WTC11 (cell line): ENCODE measurements around the gene UBXN6. TPM values are rescaled to one million over a fixed set of nuclear protein-coding genes. Genes with fewer than 3 reads are reported as not detected.

Source experiments
- ATAC-seq: fragments of 200-7000 bp; cut with Tn5 transposase; 2 replicates; pipeline ENCODE4 v1.10.0; 2021; ENCODE audit warnings: mild to moderate bottlenecking, moderate library complexity
- CTCF ChIA-PET: fragments of 300-600 bp; sonication (Branson Sonifier 250); formaldehyde crosslinking; loops from one replicate; lab custom pipeline; 2021; ENCODE audit warnings: antibody characterized with exemption; lab: Charles Lee
- POLR2A ChIA-PET: fragments of 350-600 bp; sonication (Branson Sonifier 250); formaldehyde crosslinking; loops from one replicate; lab custom pipeline; 2021; ENCODE audit warnings: antibody characterized with exemption; lab: Charles Lee
- DNase-seq: peaks from one replicate; pipeline ENCODE4 v3.0.0; 2021; ENCODE audit warnings: low spot score
- H3K27ac Mint-ChIP-seq: 2 replicates; pipeline ENCODE4 v1.8.0; 2021; ENCODE audit warnings: mixed read lengths
- H3K27me3 Mint-ChIP-seq: 2 replicates; pipeline ENCODE4 v1.8.0; 2021; ENCODE audit warnings: low read depth, mild to moderate bottlenecking, moderate library complexity, mixed read lengths
- H3K36me3 Mint-ChIP-seq: 2 replicates; pipeline ENCODE4 v1.8.0; 2021; ENCODE audit warnings: mixed read lengths
- H3K4me1 Mint-ChIP-seq: 2 replicates; pipeline ENCODE4 v1.8.0; 2022; ENCODE audit warnings: mixed read lengths
- H3K4me3 Mint-ChIP-seq: 2 replicates; pipeline ENCODE4 v1.8.0; 2021; ENCODE audit warnings: mild to moderate bottlenecking, moderate library complexity, mixed read lengths
- H3K9me3 Mint-ChIP-seq: 2 replicates; pipeline ENCODE4 v1.8.0; 2021; ENCODE audit warnings: mixed read lengths
- ATF1 ChIP-seq: sonication (generic); formaldehyde crosslinking; IDR thresholded peaks from 2 replicates; pipeline ENCODE4 v1.8.1; 2023; ENCODE audit warnings: mild to moderate bottlenecking, moderate library complexity, missing genetic modification reagents
- CBFB ChIP-seq: sonication (generic); formaldehyde crosslinking; IDR thresholded peaks from 2 replicates; pipeline ENCODE4 v1.8.1; 2022; ENCODE audit warnings: mild to moderate bottlenecking, low read depth, missing genetic modification reagents
- CREM ChIP-seq: sonication (generic); formaldehyde crosslinking; IDR thresholded peaks from 2 replicates; pipeline ENCODE4 v1.8.1; 2022; ENCODE audit warnings: mild to moderate bottlenecking, missing genetic modification reagents, moderate library complexity
- E2F4 ChIP-seq: sonication (generic); formaldehyde crosslinking; IDR thresholded peaks from 2 replicates; pipeline ENCODE4 v1.8.1; 2022; ENCODE audit warnings: low read depth, mild to moderate bottlenecking, moderate library complexity, missing genetic modification reagents, borderline replicate concordance
- EMX1 ChIP-seq: fragments of 250-450 bp; sonication (Bioruptor Pico); IDR thresholded peaks from 2 replicates; pipeline ENCODE4 v1.8.0; 2021; ENCODE audit warnings: mild to moderate bottlenecking
- ESRRA ChIP-seq: sonication (generic); formaldehyde crosslinking; IDR thresholded peaks from 2 replicates; pipeline ENCODE4 v1.8.1; 2022; ENCODE audit warnings: mild to moderate bottlenecking, missing genetic modification reagents, borderline replicate concordance
- FOXJ3 ChIP-seq: sonication (generic); formaldehyde crosslinking; IDR thresholded peaks from 2 replicates; pipeline ENCODE4 v1.9.0; 2021; ENCODE audit warnings: missing genetic modification reagents, mild to moderate bottlenecking, borderline replicate concordance
- FOXP4 ChIP-seq: sonication (generic); formaldehyde crosslinking; IDR thresholded peaks from 2 replicates; pipeline ENCODE4 v1.8.0; 2022; ENCODE audit warnings: mild to moderate bottlenecking, missing genetic modification reagents
- GABPB1 ChIP-seq: sonication (generic); formaldehyde crosslinking; IDR thresholded peaks from 2 replicates; pipeline ENCODE4 v1.8.1; 2023; ENCODE audit warnings: mild to moderate bottlenecking, missing genetic modification reagents
- GTF2I ChIP-seq: fragments of 250-450 bp; sonication (Bioruptor Pico); conservative IDR thresholded peaks from 2 replicates; pipeline ENCODE4 v1.4.0; 2021; ENCODE audit warnings: mild to moderate bottlenecking
- IRF2 ChIP-seq: sonication (generic); formaldehyde crosslinking; IDR thresholded peaks from 2 replicates; pipeline ENCODE4 v1.8.0; 2022; ENCODE audit warnings: low read depth, missing genetic modification reagents, borderline replicate concordance
- JAZF1 ChIP-seq: fragments of 250-450 bp; sonication (Bioruptor Pico); IDR thresholded peaks from 2 replicates; pipeline ENCODE4 v1.9.0; 2021; ENCODE audit warnings: moderate library complexity, mild to moderate bottlenecking, inconsistent platforms
- MAX ChIP-seq: sonication (generic); formaldehyde crosslinking; IDR thresholded peaks from 2 replicates; pipeline ENCODE4 v1.8.0; 2022; ENCODE audit warnings: mild to moderate bottlenecking, missing genetic modification reagents
- NFYB ChIP-seq: sonication (generic); formaldehyde crosslinking; conservative IDR thresholded peaks from 2 replicates; pipeline ENCODE4 v1.8.0; 2022; ENCODE audit warnings: low read depth, missing genetic modification reagents
- PRDM15 ChIP-seq: sonication (generic); formaldehyde crosslinking; IDR thresholded peaks from 2 replicates; pipeline ENCODE4 v1.8.0; 2022; ENCODE audit warnings: missing genetic modification reagents
- SMAD4 ChIP-seq: sonication (generic); formaldehyde crosslinking; IDR thresholded peaks from 2 replicates; pipeline ENCODE4 v1.8.0; 2022; ENCODE audit warnings: mild to moderate bottlenecking, missing genetic modification reagents
- ZNF396 ChIP-seq: fragments of 250-450 bp; sonication (Bioruptor Pico); IDR thresholded peaks from 2 replicates; pipeline ENCODE4 v1.8.0; 2021; ENCODE audit warnings: mild to moderate bottlenecking, moderate library complexity, borderline replicate concordance
- ZNF512 ChIP-seq: sonication (generic); formaldehyde crosslinking; IDR thresholded peaks from 2 replicates; pipeline ENCODE4 v1.8.1; 2022; ENCODE audit warnings: missing genetic modification reagents, borderline replicate concordance
- ZNF532 ChIP-seq: fragments of 250-450 bp; sonication (Bioruptor Pico); IDR thresholded peaks from 2 replicates; pipeline ENCODE4 v1.9.0; 2021; ENCODE audit warnings: mild to moderate bottlenecking, borderline replicate concordance
- ZSCAN18 ChIP-seq: fragments of 250-450 bp; sonication (Bioruptor Pico); IDR thresholded peaks from 2 replicates; pipeline ENCODE4 v2.1.2; 2022; ENCODE audit warnings: mild to moderate bottlenecking, moderate library complexity
- total RNA-seq: library from RNA; stranded (reverse); gene quantifications from 3 replicates; pipeline ENCODE4 v1.2.3, GENCODE V29; 2021

Gene UBXN6
- total RNA-seq, 1 experiment from 2014 or later: 34.8 TPM

- TF ChIP-seq FOXP4 (CRISPR knock-in tag) (no peak), ZNF532 (CRISPR knock-in tag) (no peak), EMX1 (CRISPR knock-in tag) (no peak), ESRRA (CRISPR knock-in tag) (no peak), MAX (CRISPR knock-in tag) (no peak), CBFB (CRISPR knock-in tag) (no peak), PRDM15 (CRISPR knock-in tag) (no peak), GTF2I (CRISPR knock-in tag) (no peak), JAZF1 (CRISPR knock-in tag) (no peak), NFYB (CRISPR knock-in tag) (no peak)
Observed at GRCh38 chr19:4507150-4507452, 49.5 kb upstream of the UBXN6 start (continued).

GRCh38 chr19:4506449-4507149, 49.0 kb upstream of the UBXN6 start:
- ATAC-seq (no peak), DNase-seq (no peak)
- no peaks in the 10 kb centered on the region for H3K9me3 Mint-ChIP-seq
- H3K4me1 Mint-ChIP-seq: no peaks in the 10 kb centered on the region
- CTCF ChIA-PET: interaction anchor here (0.5 to 2.4 kb wide), 2 partner anchors 19 to 241 kb away, joined by 3 to 11 read pairs; no protein-coding TSS in a partner anchor
- H3K4me3 Mint-ChIP-seq: no peak overlapping the region
- H3K27ac Mint-ChIP-seq: no peak overlapping the region
- H3K27me3 Mint-ChIP-seq: peaks cover 45% of the 10 kb centered on the region
- POLR2A ChIA-PET: no interaction called here
- peaks cover 11% of the 10 kb centered on the region for H3K36me3 Mint-ChIP-seq
- TF ChIP-seq GABPB1 (CRISPR knock-in tag) (no peak), NFYB (CRISPR knock-in tag) (no peak), SMAD4 (CRISPR knock-in tag) (no peak), E2F4 (CRISPR knock-in tag) (no peak), IRF2 (no peak), FOXJ3 (CRISPR knock-in tag) (no peak), ZSCAN18 (CRISPR knock-in tag) (no peak), ZNF512 (no peak), CREM (CRISPR knock-in tag) (no peak), ZNF396 (CRISPR knock-in tag) (no peak), ATF1 (CRISPR knock-in tag) (no peak)
